Stimulated activated CD4-positive, alpha-beta T cell treated with anti-CD3 and anti-CD28 coated beads, Interleukin-1b, Interleukin-23, amount 100 ng/mL, for 24 hours (primary cell): ENCODE measurements around the gene TNFRSF6B.

Experiments used
- DNase-seq, 4 experiments: peaks; one replicate each; pipeline ENCODE4 v3.0.0-alpha.2; 2020; ENCODE audit warnings: low read depth in 4 of 4, low spot score in 1 of 4

Gene TNFRSF6B

GRCh38 chr20:63746751-63747315 lies 50.4 kb downstream of the TNFRSF6B start:
- no peak for DNase-seq

DNA sequence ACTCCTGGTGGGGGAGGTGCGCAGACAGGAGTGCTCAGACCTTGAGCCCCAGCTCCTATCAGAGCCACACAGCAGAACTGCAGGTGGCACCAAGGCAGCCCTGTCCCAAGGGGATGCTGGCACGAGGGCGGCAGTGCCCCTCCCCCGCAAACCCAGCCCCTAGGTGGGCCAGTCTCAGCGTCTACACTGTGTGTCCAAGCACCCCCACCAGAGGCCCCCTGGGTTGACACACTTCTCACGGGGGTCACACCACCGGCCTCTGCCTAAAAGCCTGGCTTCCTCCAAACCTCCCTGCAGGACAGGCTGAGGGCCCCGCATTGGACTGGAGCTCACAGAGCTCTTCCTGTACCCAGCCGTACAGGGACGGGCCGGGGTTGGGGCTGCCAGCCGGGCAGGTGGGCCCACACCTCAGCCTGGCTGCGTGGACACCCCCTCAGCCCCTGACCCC lies 51.2 kb downstream of the TNFRSF6B start:
- DNase-seq: no peak
